Memory B cell (primary cell): ENCODE measurements around the gene LMCD1.

Experiments
- ATAC-seq: fragments of 150-1000 bp; cut with Tn5 transposase; 2 replicates; pipeline ENCODE4 v1.10.0; 2021; ENCODE audit warnings: low read depth, mild to moderate bottlenecking, moderate library complexity
- DNase-seq, 2 donors: peaks; one replicate each; pipeline ENCODE4 v3.0.0; 2022; ENCODE audit warnings: low spot score in 2 of 2
- H3K27ac Mint-ChIP-seq: one replicate; pipeline ENCODE4 v1.8.0; 2022; ENCODE audit warnings: mild to moderate bottlenecking, moderate library complexity, mixed read lengths
- H3K27me3 Mint-ChIP-seq: one replicate; pipeline ENCODE4 v1.8.0; 2022; ENCODE audit warnings: mixed read lengths
- H3K36me3 Mint-ChIP-seq: one replicate; pipeline ENCODE4 v1.8.0; 2022; ENCODE audit warnings: mild to moderate bottlenecking, mixed read lengths
- H3K4me1 Mint-ChIP-seq: one replicate; pipeline ENCODE4 v1.8.0; 2022; ENCODE audit warnings: mixed read lengths
- H3K4me3 Mint-ChIP-seq: one replicate; pipeline ENCODE4 v1.8.0; 2022; ENCODE audit warnings: mild to moderate bottlenecking, moderate library complexity, mixed read lengths
- H3K9me3 Mint-ChIP-seq: one replicate; pipeline ENCODE4 v1.8.0; 2022; ENCODE audit warnings: mixed read lengths

Gene LMCD1

DNA sequence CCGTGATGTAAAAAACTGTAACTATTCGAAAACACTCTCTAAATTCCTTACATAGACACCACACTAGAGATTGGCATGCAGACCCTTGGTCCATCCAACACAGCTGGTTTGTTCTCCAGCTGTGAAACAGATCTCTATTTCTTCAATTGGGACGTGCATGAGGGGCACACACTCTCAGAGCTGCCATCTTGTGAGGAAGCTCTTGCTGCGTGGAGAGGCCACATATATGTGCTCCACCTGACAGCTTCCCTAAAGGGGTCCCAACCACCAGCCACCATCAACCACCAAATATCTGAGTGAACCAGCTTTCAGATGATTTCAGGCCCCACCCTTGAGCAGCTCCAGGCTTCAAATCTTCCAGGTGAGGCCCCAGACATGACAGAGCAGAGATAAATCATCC is 117.3 kb downstream of the LMCD1 start:
- H3K27ac Mint-ChIP-seq = no peak overlapping the region
- peaks cover 4% of the 10 kb centered on the region for H3K9me3 Mint-ChIP-seq
- H3K4me1 Mint-ChIP-seq = peaks cover 3% of the 10 kb centered on the region
- ATAC-seq (no peak), DNase-seq (no peak)
- H3K27me3 Mint-ChIP-seq = peaks cover 5% of the 10 kb centered on the region
- H3K36me3 Mint-ChIP-seq = no peaks in the 10 kb centered on the region
- no peak overlapping the region for H3K4me3 Mint-ChIP-seq

DNA sequence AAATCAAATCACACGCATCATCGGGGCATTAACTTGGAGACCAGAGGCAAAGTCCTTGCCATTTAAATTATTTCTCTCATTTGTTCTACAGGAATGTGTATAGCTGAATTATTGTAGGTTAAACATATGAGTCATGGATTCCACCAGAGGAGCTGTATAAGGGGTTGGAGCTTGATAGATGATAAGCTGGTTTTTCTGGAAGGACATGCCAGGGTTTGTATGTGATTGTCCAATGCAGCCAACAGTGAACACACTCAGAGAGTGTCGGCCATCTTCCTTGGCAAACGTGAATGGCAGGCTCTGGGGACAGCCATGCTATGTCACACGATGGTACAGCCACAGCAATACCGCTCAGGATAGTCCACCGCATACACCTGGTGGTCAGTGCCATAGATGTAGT is 117.9 kb downstream of the LMCD1 start:
- no peaks in the 10 kb centered on the region for H3K36me3 Mint-ChIP-seq
- no peak overlapping the region for H3K27ac Mint-ChIP-seq
- H3K4me1 Mint-ChIP-seq = peaks cover 3% of the 10 kb centered on the region
- DNase-seq = no peak
- H3K4me3 Mint-ChIP-seq = no peak overlapping the region
- no peak for ATAC-seq
- peaks cover 5% of the 10 kb centered on the region for H3K27me3 Mint-ChIP-seq
- H3K9me3 Mint-ChIP-seq = peaks cover 4% of the 10 kb centered on the region

DNA sequence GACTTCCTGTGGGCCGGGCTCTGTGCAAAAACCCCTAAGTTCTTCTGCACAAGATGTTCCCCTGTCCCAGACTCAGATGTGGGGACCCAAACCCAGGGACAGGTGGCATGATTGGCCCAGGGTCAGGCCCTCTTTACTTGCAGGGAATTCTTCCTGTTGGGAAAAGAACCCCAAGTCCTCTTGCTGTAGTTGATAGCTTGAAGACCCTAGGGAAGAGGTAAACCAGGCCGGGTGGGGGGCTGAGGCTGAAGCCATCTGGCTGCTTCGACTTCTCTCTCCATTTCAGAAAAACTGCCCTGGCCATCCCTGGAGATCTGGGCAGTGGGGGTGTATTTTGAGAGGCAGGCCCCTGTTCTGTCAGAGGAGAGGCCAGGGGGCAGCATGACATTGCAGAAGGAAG is 119.5 kb downstream of the LMCD1 start:
- peaks cover 3% of the 10 kb centered on the region for H3K4me1 Mint-ChIP-seq
- no peak overlapping the region for H3K4me3 Mint-ChIP-seq
- H3K27me3 Mint-ChIP-seq = peaks cover 5% of the 10 kb centered on the region
- DNase-seq (no peak), ATAC-seq (no peak)
- no peak overlapping the region for H3K27ac Mint-ChIP-seq
- H3K36me3 Mint-ChIP-seq = no peaks in the 10 kb centered on the region
- peaks cover 4% of the 10 kb centered on the region for H3K9me3 Mint-ChIP-seq

DNA sequence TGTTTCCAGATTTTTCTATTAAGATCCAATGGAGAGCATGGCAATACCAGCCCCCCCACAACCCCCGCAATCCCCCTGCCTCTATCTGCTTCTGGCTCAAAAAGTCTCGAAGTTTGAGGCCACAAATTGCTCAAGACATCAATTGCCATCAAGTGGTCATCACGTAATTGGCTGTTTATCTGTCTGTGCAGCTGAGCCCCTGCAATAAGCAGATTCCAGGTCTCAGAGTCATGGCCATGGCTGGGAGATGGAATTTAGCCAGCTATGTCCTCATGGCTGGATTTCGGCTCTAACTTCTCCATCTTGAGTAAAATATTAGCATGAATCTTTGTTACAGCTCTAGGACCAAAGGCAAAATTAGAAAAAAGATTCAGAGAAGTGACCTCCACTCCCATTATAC is 120.2 kb downstream of the LMCD1 start:
- H3K4me1 Mint-ChIP-seq = peaks cover 3% of the 10 kb centered on the region
- H3K9me3 Mint-ChIP-seq = peaks cover 4% of the 10 kb centered on the region
- no peaks in the 10 kb centered on the region for H3K36me3 Mint-ChIP-seq
- H3K27me3 Mint-ChIP-seq = peaks cover 5% of the 10 kb centered on the region
- H3K27ac Mint-ChIP-seq = no peak overlapping the region
- DNase-seq (no peak), ATAC-seq (no peak)
- no peak overlapping the region for H3K4me3 Mint-ChIP-seq

DNA sequence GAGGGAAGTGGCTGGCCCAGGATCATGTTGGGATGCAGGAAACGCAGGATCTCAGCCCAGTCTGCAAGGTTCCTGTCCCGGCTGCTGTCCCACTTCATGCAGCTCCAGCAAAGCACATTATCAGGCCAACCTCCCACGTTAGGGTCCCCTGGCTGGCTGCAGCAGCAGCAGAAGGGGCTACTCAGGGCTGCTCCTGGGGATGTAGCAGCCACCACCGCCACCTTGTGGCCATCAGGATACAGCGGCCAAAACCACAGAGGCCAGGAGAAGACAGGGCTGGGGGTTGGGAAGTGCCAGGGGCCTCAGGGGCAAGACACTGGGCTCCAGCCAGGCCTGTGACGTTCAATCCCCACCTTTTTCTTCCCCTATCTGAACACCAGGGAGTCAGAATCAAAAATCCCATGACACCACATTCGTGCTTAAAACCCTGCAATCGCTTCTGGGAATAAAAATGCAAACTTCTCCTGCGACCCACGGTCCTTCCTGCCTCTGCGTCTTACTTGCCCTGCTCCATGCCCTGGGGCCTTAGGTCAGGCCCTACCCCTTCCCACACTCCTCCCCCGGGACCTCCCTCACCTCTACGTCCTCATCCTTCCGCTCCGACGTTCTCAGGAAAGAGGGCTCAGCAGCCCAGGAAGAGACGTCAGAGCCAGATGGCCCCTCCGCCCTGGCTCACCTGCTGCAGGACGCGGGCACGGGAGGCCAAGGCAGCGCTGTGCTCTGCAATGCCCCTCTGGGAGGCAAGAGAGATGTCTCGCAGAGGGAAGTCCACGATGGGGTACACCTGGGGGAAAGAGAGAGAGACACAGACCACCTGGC is 121.5 kb downstream of the LMCD1 start:
- H3K4me3 Mint-ChIP-seq = peak overlapping the region; percentile 63
- no peak overlapping the region for H3K27ac Mint-ChIP-seq
- peak; percentile 78 for ATAC-seq
- no peaks in the 10 kb centered on the region for H3K36me3 Mint-ChIP-seq
- H3K4me1 Mint-ChIP-seq = peaks cover 5% of the 10 kb centered on the region
- H3K27me3 Mint-ChIP-seq = peaks cover 8% of the 10 kb centered on the region
- peak; percentile 33 to 36 for DNase-seq
- H3K9me3 Mint-ChIP-seq = peaks cover 4% of the 10 kb centered on the region

DNA sequence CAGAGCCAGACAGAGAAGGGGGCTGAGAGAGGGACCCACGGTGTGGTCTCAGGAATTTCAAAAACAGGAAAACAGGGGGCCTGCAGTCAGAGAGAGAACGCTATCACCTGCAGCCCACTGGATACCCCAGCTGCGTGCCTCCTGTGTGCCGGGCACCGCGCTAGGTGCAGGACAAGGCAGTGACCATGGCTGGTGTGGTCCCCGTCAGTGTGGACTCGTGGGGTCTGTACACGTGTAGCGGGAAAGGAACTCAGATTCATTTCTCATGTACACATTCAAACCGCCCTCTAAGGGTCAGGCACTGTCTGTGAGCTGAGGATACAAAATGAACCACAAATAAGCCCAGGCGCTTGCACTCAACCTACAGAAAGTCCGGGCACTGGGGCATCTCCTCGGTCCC is 122.1 kb downstream of the LMCD1 start:
- Mint-ChIP-seq H3K27ac (no peak overlapping the region), H3K36me3 (no peaks in the 10 kb centered on the region), H3K4me3 (no peak overlapping the region), H3K4me1 (peaks cover 6% of the 10 kb centered on the region), H3K9me3 (peaks cover 4% of the 10 kb centered on the region), H3K27me3 (peaks cover 12% of the 10 kb centered on the region)
- DNase-seq (no peak), ATAC-seq (no peak)
